Measurements from ENCODE around the gene GRHL3.

DNA sequence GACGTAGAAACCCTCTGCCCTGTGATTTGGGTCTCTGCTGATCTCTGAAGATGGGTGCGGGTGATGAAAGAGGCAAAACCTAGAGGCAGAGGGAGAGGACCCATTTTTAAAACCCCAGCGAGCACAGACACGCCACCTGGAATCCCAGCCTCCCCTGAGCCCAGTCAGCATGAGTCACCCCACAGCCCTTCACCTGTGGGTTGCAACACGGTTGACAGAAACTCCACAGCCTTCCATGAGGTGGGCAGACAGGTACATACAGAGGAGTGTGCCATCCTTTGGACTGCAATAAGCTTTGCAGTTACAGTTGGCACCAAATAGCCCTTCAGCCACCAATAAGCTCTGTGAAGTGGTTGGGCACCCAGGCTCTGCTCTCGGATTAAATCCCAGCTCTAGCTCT is 2.1 kb upstream of the GRHL3 start:
- no peak for TF ChIP-seq SUZ12 (IDR thresholded peaks at IDR 0.05)
- TF ChIP-seq LEF1 (IDR thresholded peaks at IDR 0.05; ENCODE audit: borderline replicate concordance) = no peak
- no peak for TF ChIP-seq ELF4 (IDR thresholded peaks at IDR 0.05)
- TF ChIP-seq TARDBP (IDR thresholded peaks at IDR 0.05) = no peak
- TF ChIP-seq FOXK2 (IDR thresholded peaks at IDR 0.05) = no peak
- no peak for TF ChIP-seq ARNT (IDR thresholded peaks at IDR 0.05)
